HL-60 (cell line): ENCODE measurements around the gene TCP11.
A peak's percentile ranks its signal among the peaks of the same experiment; 100 is the strongest.

ENCODE experiments used
- DNase-seq, 2 experiments: peaks; one replicate each; pipeline ENCODE4 v3.0.0-alpha.2; 2010 to 2020; ENCODE audit warnings: low read depth in 1 of 2, low spot score in 1 of 2
- H3K27ac ChIP-seq: fragments of 250-450 bp; sonication (Bioruptor Pico); replicated peaks from 2 replicates; pipeline ENCODE4 v1.5.1; 2020; ENCODE audit warnings: mild to moderate bottlenecking, moderate library complexity
- H3K27me3 ChIP-seq: fragments of 250-450 bp; sonication (Bioruptor Pico); 2 replicates; pipeline ENCODE4 v1.5.1; 2021; ENCODE audit warnings: mild to moderate bottlenecking, moderate library complexity; ENCODE audit not compliant: insufficient read depth, poor library complexity, severe bottlenecking
- H3K4me3 ChIP-seq: replicated peaks from 2 replicates; pipeline ENCODE4 v1.5.1; 2011; ENCODE audit warnings: mild to moderate bottlenecking, control low read depth, low read length; ENCODE audit not compliant: insufficient read depth
- GABPA ChIP-seq: IDR thresholded peaks from 2 replicates; pipeline ENCODE4 v1.6.1; 2012; ENCODE audit warnings: low read depth
- POLR2AphosphoS5 ChIP-seq: IDR thresholded peaks from 2 replicates; pipeline ENCODE4 v1.6.1; 2012; ENCODE audit warnings: low read depth
- SPI1 ChIP-seq: IDR thresholded peaks from 2 replicates; pipeline ENCODE4 v1.6.1; 2012; ENCODE audit warnings: low read depth, mild to moderate bottlenecking, borderline replicate concordance
- TF ChIP-seq, protein P1 (sequence below): IDR thresholded peaks from 2 replicates; pipeline ENCODE4 v1.6.1; 2012; ENCODE audit warnings: low read depth; ENCODE audit not compliant: insufficient replicate concordance
- TF ChIP-seq, protein P2 (sequence below): IDR thresholded peaks from one replicate; pipeline ENCODE4 v1.5.1; 2011; ENCODE audit warnings: low read length, control low read depth, inconsistent platforms; ENCODE audit not compliant: insufficient read depth

Gene TCP11

DNA sequence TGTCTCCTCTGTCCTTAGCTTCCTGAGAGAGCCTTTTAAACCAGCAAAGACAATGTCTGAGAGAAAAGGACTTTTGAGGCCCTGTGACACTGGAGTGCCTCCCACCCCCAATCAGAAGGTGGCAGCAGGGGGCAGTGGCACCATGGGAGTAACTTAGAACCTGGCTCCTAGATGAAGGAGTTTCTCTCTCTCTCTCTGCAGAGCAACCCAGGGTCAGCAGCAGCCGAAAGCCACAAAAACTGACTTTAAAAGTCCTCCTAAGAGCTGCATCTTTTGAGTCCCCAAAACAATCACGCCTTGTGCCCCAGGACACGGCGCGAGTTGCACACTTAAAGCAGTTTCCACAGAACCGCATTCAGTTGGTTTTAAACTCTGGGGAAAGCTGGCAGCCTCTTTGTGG is 5.3 kb upstream of the TCP11 start:
- Histone ChIP-seq H3K4me3 (no peak overlapping the region), H3K27ac (no peak overlapping the region), H3K27me3 (no peaks in the 10 kb centered on the region)
- TF ChIP-seq, protein P1, sequence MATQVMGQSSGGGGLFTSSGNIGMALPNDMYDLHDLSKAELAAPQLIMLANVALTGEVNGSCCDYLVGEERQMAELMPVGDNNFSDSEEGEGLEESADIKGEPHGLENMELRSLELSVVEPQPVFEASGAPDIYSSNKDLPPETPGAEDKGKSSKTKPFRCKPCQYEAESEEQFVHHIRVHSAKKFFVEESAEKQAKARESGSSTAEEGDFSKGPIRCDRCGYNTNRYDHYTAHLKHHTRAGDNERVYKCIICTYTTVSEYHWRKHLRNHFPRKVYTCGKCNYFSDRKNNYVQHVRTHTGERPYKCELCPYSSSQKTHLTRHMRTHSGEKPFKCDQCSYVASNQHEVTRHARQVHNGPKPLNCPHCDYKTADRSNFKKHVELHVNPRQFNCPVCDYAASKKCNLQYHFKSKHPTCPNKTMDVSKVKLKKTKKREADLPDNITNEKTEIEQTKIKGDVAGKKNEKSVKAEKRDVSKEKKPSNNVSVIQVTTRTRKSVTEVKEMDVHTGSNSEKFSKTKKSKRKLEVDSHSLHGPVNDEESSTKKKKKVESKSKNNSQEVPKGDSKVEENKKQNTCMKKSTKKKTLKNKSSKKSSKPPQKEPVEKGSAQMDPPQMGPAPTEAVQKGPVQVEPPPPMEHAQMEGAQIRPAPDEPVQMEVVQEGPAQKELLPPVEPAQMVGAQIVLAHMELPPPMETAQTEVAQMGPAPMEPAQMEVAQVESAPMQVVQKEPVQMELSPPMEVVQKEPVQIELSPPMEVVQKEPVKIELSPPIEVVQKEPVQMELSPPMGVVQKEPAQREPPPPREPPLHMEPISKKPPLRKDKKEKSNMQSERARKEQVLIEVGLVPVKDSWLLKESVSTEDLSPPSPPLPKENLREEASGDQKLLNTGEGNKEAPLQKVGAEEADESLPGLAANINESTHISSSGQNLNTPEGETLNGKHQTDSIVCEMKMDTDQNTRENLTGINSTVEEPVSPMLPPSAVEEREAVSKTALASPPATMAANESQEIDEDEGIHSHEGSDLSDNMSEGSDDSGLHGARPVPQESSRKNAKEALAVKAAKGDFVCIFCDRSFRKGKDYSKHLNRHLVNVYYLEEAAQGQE, result no peak
- TF ChIP-seq GABPA (no peak), POLR2AphosphoS5 (no peak), SPI1 (no peak)
- TF ChIP-seq, protein P2, sequence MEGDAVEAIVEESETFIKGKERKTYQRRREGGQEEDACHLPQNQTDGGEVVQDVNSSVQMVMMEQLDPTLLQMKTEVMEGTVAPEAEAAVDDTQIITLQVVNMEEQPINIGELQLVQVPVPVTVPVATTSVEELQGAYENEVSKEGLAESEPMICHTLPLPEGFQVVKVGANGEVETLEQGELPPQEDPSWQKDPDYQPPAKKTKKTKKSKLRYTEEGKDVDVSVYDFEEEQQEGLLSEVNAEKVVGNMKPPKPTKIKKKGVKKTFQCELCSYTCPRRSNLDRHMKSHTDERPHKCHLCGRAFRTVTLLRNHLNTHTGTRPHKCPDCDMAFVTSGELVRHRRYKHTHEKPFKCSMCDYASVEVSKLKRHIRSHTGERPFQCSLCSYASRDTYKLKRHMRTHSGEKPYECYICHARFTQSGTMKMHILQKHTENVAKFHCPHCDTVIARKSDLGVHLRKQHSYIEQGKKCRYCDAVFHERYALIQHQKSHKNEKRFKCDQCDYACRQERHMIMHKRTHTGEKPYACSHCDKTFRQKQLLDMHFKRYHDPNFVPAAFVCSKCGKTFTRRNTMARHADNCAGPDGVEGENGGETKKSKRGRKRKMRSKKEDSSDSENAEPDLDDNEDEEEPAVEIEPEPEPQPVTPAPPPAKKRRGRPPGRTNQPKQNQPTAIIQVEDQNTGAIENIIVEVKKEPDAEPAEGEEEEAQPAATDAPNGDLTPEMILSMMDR, result peak; percentile 8
- DNase-seq, result peak in 1 of 2 experiments; percentile 30

DNA sequence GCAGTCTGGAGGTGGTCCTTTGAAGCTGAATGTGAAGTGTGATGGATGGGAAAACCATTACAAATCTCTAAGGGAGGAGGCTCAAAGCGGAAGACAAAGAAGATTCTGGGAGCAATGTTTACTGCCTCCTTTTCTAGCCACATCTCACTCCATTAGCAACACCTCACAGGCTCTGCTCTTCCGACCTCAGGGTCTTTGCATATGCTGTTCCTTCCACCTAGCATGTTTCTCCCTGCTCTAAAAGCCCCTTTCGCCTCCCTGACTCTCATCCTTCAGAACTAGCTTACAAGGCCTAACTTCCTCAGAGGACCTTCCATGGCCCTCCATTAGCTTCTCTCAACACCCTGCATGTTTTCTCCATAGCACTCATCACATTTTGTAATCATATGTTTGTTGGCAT is 4.6 kb upstream of the TCP11 start:
- H3K4me3 ChIP-seq, result no peak overlapping the region

DNA sequence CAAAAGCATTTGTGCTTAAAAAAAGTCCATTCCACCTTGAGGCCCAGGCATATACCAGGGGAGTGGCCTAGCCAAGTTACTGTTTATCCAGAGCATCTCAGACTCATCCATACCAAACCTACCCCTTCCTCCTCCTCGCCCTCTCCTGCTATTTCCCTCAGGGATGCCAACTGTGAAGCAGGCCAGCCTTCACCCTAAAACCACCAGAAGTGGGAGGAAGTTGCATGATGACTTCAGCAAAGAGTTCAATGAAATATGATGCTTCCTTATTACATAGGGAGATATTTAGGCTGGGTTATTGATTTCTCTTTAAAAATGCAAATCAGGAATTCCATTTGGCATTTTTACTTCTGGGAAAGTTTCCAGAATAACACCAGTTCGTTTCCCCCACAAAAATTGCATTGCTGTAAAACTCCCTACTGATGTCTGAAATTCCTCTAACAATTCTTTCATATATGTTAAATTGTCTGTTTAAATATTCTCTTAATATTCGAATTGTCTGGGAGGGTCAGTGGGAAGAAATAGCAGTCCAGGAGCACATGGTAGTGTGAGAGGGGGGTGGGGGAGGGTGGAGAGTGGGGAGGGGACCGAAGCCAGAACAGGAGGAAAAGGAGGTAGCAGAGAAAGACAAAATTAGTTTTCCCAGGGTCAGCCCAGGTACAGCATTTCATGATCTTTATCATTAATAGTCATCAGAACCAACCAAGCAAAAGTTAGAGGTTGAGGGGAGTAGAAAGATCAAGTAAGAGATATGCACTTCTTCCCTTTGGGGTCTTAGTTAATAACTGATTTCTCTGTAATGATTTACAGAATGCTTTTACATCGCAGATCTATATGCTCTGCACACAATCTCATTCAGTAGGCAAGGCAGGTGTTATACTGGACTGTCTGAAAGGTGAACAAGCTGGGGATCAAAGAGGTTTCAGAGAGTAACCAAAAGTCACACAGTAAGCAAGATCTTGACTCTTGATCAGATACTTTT is 1.7 kb upstream of the TCP11 start:
- peak in 1 of 2 experiments; percentile 49 for DNase-seq
- Histone ChIP-seq H3K27me3 (no peaks in the 10 kb centered on the region), H3K27ac (no peak overlapping the region), H3K4me3 (no peak overlapping the region)
- TF ChIP-seq SPI1 (peak; percentile 23; the same call in 1 of the 2 replicates), POLR2AphosphoS5 (no peak), GABPA (no peak)
- TF ChIP-seq, protein P1, result no peak

More for the DNA sequence above, 4.6 kb upstream of the TCP11 start:
- no peaks in the 10 kb centered on the region for H3K27me3 ChIP-seq
- H3K27ac ChIP-seq, result no peak overlapping the region
- TF ChIP-seq, protein P1, result no peak
- TF ChIP-seq GABPA (no peak), POLR2AphosphoS5 (no peak), SPI1 (no peak)
- TF ChIP-seq, protein P2, result no peak
- DNase-seq, result no peak
